Right forelimb (tissue), 1 donor: ENCODE measurements around the gene HBG1.
"Not testable (repeated sequence)": the region's sequence is repeated elsewhere in the genome, so short reads cannot be mapped to it uniquely, and the experiment has no call there.

ENCODE experiments used
- DNase-seq: peaks from one replicate; pipeline ENCODE4 v3.0.0-alpha.2; 2018

Gene HBG1

GRCh38 chr11:5249807-5250396, at the start of gene HBG1:
HBG1 (minus strand) TSS chr11:5249857; CDS start chr11:5249804, 53 bp downstream.
- not testable (repeated sequence) for DNase-seq

- DNase-seq, result no peak
Measured at GRCh38 chr11:5298451-5298850, 48.8 kb upstream of the HBG1 start.

- DNase-seq, result no peak
Measured at GRCh38 chr11:5297721-5298323, 48.2 kb upstream of the HBG1 start.

- not testable (repeated sequence) for DNase-seq
Measured at GRCh38 chr11:5294342-5294995, 44.8 kb upstream of the HBG1 start.

GRCh38 chr11:5293028-5293427, 43.4 kb upstream of the HBG1 start:
- DNase-seq, result no peak

- DNase-seq, result no peak
Measured at GRCh38 chr11:5291207-5291838, 41.7 kb upstream of the HBG1 start.

GRCh38 chr11:5290106-5290505, 40.4 kb upstream of the HBG1 start:
- no peak for DNase-seq

GRCh38 chr11:5289696-5290095, 40.0 kb upstream of the HBG1 start:
- DNase-seq, result no peak

GRCh38 chr11:5288906-5289550, 39.4 kb upstream of the HBG1 start:
- no peak for DNase-seq

- no peak for DNase-seq
Measured at GRCh38 chr11:5288108-5288905, 38.6 kb upstream of the HBG1 start.

- no peak for DNase-seq
Measured at GRCh38 chr11:5286901-5287300, 37.2 kb upstream of the HBG1 start.

- DNase-seq, result no peak
Measured at GRCh38 chr11:5286351-5286750, 36.7 kb upstream of the HBG1 start.

- no peak for DNase-seq
Measured at GRCh38 chr11:5285703-5286340, 36.2 kb upstream of the HBG1 start.

- DNase-seq, result no peak
Measured at GRCh38 chr11:5284637-5285036, 35.0 kb upstream of the HBG1 start.

GRCh38 chr11:5283882-5284281, 34.2 kb upstream of the HBG1 start:
- no peak for DNase-seq

- DNase-seq, result no peak
Measured at GRCh38 chr11:5283086-5283485, 33.4 kb upstream of the HBG1 start.

GRCh38 chr11:5282628-5283027, 33.0 kb upstream of the HBG1 start:
- no peak for DNase-seq

GRCh38 chr11:5281596-5281995, 31.9 kb upstream of the HBG1 start:
- DNase-seq, result no peak

GRCh38 chr11:5280582-5281102, 31.0 kb upstream of the HBG1 start:
- DNase-seq, result no peak

GRCh38 chr11:5279471-5280090, 29.9 kb upstream of the HBG1 start:
- DNase-seq, result no peak

GRCh38 chr11:5277807-5278382, 28.2 kb upstream of the HBG1 start:
- no peak for DNase-seq
